Measurements from ENCODE around the gene LRCH4.

DNA sequence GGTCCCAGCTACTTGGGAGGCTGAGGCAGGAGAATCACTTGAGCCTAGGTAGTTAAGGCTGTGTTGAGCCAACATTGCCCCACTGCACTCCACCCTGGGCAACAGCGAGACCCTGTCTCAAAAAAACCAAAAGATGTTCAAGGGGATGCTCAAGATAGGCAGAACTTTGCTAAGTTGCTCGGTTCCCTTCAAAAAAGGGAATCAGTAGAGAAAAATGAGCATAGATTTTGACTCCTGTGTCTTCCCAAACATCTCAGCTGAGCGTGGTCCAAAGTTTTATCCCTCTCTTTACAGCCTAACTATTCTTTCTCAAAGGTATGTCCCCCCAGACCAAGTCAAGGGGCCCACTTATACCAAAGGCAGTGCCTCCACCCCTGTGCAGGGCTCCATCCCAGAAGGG lies 32.9 kb downstream of the LRCH4 start:
- TF ChIP-seq, protein P1, sequence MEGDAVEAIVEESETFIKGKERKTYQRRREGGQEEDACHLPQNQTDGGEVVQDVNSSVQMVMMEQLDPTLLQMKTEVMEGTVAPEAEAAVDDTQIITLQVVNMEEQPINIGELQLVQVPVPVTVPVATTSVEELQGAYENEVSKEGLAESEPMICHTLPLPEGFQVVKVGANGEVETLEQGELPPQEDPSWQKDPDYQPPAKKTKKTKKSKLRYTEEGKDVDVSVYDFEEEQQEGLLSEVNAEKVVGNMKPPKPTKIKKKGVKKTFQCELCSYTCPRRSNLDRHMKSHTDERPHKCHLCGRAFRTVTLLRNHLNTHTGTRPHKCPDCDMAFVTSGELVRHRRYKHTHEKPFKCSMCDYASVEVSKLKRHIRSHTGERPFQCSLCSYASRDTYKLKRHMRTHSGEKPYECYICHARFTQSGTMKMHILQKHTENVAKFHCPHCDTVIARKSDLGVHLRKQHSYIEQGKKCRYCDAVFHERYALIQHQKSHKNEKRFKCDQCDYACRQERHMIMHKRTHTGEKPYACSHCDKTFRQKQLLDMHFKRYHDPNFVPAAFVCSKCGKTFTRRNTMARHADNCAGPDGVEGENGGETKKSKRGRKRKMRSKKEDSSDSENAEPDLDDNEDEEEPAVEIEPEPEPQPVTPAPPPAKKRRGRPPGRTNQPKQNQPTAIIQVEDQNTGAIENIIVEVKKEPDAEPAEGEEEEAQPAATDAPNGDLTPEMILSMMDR (optimal IDR thresholded peaks at IDR 0.05 in 1 of 3, IDR thresholded peaks at IDR 0.05 in 1 of 3, conservative IDR thresholded peaks at IDR 0.05 in 1 of 3; ENCODE audit: extremely low read depth in 1 of 3, insufficient read depth in 2 of 3, low read length in 3 of 3): no peak
- no peak for TF ChIP-seq EZH2 (IDR thresholded peaks at IDR 0.05; ENCODE audit: low read length)

Measured in keratinocyte (primary cell).